ENCODE data around the gene TRIM31. TPM values are rescaled to one million over a fixed set of nuclear protein-coding genes. Genes with fewer than 3 reads are reported as not detected.

The TRIM31 gene
- total RNA-seq, 1 donor from 2014 or later: not detected

DNA sequence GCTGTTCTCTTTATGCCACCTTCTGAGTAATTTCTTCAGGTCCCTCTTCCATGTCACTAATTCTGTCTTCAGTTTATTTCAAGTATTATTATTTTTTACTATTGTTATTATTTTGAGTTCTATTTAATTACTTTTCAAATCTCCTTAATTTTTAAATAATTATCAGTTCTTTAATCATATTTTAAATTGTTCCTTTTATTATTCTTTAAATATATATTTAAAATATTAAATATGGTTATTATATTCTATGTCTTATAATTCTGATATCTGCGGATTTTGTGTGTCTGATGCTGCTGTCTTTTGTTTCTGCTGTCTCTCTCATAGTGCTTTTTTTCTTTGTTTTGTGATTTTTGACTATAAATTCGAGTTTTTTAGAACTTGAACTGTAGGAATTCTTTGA, 49.6 kb downstream of the TRIM31 start:
- Mint-ChIP-seq H3K4me1 (ENCODE audit: unreplicated experiment) (peaks cover 48% of the 10 kb centered on the region), H3K9me3 (ENCODE audit: unreplicated experiment) (no peaks in the 10 kb centered on the region), H3K4me3 (ENCODE audit: unreplicated experiment) (no peak overlapping the region), H3K27ac (ENCODE audit: unreplicated experiment) (no peak overlapping the region), H3K36me3 (ENCODE audit: unreplicated experiment) (peaks cover 8% of the 10 kb centered on the region), H3K27me3 (ENCODE audit: unreplicated experiment) (no peaks in the 10 kb centered on the region)
- DNase-seq (ENCODE audit: extremely low spot score, unreplicated experiment): no peak
- TF ChIP-seq, protein P1, sequence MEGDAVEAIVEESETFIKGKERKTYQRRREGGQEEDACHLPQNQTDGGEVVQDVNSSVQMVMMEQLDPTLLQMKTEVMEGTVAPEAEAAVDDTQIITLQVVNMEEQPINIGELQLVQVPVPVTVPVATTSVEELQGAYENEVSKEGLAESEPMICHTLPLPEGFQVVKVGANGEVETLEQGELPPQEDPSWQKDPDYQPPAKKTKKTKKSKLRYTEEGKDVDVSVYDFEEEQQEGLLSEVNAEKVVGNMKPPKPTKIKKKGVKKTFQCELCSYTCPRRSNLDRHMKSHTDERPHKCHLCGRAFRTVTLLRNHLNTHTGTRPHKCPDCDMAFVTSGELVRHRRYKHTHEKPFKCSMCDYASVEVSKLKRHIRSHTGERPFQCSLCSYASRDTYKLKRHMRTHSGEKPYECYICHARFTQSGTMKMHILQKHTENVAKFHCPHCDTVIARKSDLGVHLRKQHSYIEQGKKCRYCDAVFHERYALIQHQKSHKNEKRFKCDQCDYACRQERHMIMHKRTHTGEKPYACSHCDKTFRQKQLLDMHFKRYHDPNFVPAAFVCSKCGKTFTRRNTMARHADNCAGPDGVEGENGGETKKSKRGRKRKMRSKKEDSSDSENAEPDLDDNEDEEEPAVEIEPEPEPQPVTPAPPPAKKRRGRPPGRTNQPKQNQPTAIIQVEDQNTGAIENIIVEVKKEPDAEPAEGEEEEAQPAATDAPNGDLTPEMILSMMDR (IDR thresholded peaks at IDR 0.05): no peak

DNA sequence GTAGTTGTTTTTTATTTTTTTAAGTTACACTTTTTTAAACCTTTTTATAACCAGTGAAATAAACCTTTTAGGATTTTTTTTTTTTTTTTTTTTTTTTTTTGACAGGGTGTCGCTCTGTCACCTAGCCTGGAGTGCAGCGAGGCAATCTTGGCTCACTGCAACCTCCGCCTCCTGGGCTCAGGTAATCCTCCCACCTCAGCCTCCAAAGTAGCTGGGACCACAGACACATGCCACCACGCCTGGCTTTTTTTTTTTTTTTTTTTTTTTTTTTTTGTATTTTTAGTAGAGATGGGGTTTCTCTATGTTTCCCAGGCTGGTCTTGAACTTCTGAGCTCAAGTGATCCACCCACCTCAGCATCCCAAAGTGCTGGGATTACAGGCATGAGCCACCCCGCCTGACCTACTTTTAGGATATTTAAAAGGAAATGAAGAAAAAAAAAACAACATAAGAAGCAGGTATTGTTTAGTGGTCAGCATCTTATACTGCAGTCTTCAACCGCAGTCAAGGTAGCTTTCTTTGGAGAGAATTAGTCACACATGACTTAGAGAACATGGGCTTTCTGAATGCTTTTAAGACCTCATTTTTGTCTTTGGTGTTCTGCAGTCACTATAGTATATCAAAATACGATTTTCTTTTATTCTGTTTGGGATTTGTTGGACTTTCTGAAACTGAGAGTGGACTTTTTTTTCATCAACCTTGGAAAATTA, 50.3 kb downstream of the TRIM31 start:
- peak overlapping the region; percentile 97 for H3K27ac Mint-ChIP-seq (ENCODE audit: unreplicated experiment)
- H3K4me1 Mint-ChIP-seq (ENCODE audit: unreplicated experiment): peaks cover 42% of the 10 kb centered on the region
- no peak for DNase-seq (ENCODE audit: extremely low spot score, unreplicated experiment)
- TF ChIP-seq, protein P1 (IDR thresholded peaks at IDR 0.05): no peak
- H3K36me3 Mint-ChIP-seq (ENCODE audit: unreplicated experiment): peaks cover 10% of the 10 kb centered on the region
- no peaks in the 10 kb centered on the region for H3K9me3 Mint-ChIP-seq (ENCODE audit: unreplicated experiment)
- peak overlapping the region; percentile 89 for H3K4me3 Mint-ChIP-seq (ENCODE audit: unreplicated experiment)
- no peaks in the 10 kb centered on the region for H3K27me3 Mint-ChIP-seq (ENCODE audit: unreplicated experiment)

DNA sequence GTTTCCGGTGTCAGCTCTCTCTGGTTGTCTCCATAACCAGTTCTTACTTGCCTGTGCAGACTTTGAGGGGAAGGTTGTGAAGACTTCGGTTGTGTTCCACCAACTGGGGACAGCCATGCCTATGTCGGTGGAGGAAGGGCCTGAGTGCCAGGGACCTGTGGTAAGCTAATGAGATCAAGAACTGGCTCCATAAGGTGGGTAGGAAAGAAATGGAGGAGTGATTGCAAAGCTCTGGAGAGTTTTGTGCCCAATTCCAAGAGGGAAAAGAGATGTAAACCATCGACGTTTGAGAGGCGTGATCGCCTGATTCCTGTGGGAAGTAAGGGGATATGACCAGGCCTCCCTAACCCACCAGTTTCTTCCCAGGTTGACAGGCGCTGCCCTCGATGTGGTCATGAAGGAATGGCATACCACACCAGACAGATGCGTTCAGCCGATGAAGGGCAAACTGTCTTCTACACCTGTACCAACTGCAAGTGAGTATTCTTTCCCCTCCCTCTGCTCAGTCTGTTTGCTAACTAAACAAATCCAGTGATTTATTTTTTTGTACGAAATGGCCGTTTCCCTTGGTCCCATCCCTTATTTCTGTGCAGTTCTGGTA, 50.9 kb downstream of the TRIM31 start:
- Mint-ChIP-seq H3K27me3 (ENCODE audit: unreplicated experiment) (no peaks in the 10 kb centered on the region), H3K4me3 (ENCODE audit: unreplicated experiment) (peak overlapping the region; percentile 89), H3K4me1 (ENCODE audit: unreplicated experiment) (peaks cover 39% of the 10 kb centered on the region), H3K27ac (ENCODE audit: unreplicated experiment) (peak overlapping the region; percentile 97), H3K9me3 (ENCODE audit: unreplicated experiment) (no peaks in the 10 kb centered on the region), H3K36me3 (ENCODE audit: unreplicated experiment) (peaks cover 17% of the 10 kb centered on the region)
- DNase-seq (ENCODE audit: extremely low spot score, unreplicated experiment): no peak
- TF ChIP-seq, protein P1 (IDR thresholded peaks at IDR 0.05): no peak

DNA sequence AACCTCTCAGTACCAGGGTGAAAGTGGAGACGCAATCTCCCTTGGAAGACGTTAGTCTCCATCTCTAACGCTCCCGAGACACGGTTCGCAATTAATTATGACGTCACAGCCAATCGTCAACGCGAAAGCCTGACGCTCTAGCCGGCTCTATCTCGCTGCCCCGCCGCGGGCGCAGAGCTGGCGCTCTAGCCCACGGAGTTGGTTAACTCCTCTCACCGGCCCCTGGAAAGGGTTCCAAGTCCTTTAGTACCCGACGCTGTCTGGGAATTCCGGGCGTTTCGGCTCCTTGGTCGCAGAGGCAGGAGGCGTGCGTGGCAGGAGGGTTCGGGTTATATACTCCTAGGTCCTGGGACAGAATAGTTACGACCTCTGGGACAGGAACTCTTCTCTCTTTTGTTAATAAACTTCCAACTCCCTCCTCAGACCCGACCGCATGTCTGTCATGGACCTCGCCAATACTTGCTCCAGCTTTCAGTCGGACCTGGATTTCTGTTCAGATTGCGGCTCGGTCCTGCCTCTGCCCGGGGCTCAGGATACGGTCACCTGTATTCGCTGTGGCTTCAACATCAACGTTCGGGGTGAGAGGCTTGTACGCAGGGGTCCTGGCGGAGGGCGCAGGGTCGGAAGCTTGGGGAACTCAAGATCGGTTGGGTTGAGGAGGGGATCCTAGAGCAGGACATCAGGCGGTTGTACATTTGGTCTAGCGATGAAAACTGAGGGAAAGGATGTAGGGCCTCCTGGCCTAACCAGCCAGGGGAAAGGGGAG, 51.6 kb downstream of the TRIM31 start, which contains the start of gene POLR1H:
Gene POLR1H (plus strand): TSS at position 174 of the 766 bp plus-strand sequence. CDS start 260 bp downstream, at position 434.
- Mint-ChIP-seq H3K36me3 (ENCODE audit: unreplicated experiment) (peaks cover 17% of the 10 kb centered on the region), H3K27ac (ENCODE audit: unreplicated experiment) (peak within 1 kb of the TSS; percentile 97), H3K4me1 (ENCODE audit: unreplicated experiment) (peaks cover 36% of the 10 kb centered on the region), H3K9me3 (ENCODE audit: unreplicated experiment) (no peaks in the 10 kb centered on the region), H3K4me3 (ENCODE audit: unreplicated experiment) (peak within 1 kb of the TSS; percentile 89), H3K27me3 (ENCODE audit: unreplicated experiment) (no peaks in the 10 kb centered on the region)
- TF ChIP-seq, protein P1 (IDR thresholded peaks at IDR 0.05): no peak
- DNase-seq (ENCODE audit: extremely low spot score, unreplicated experiment): peak; percentile 96

All from osteocyte (in vitro differentiated cells).